IMR-90 (cell line): ENCODE data around the gene UBE2S. TPM values are rescaled to one million over a fixed set of nuclear protein-coding genes. Genes with fewer than 3 reads are reported as not detected.

Experiments
- ATAC-seq: fragments of 200-7000 bp; cut with Tn5 transposase; 2 replicates; pipeline ENCODE4 v1.9.1; 2020; ENCODE audit warnings: low read depth, mild to moderate bottlenecking, moderate library complexity
- BruUV-seq: library from RNA; stranded (reverse); fragments of 400-500 nt; replicated peaks from 2 replicates; lab custom pipeline; 2021; lab: Mats Ljungman, UMichigan
- CTCF ChIA-PET: fragments of 300-600 bp; formaldehyde crosslinking; extraction: SDS; loops from one replicate; lab custom pipeline; 2021; ENCODE audit warnings: antibody characterized with exemption; lab: Yijun Ruan, JAX
- POLR2A ChIA-PET: fragments of 300-600 bp; sonication (Branson Sonifier 250); formaldehyde crosslinking; loops from one replicate; lab custom pipeline; 2022; ENCODE audit warnings: antibody characterized with exemption; ENCODE audit not compliant: unreplicated experiment; lab: Charles Lee
- DNase-seq: peaks from one replicate; pipeline ENCODE4 v3.0.0; 2013
- H2AFZ ChIP-seq: replicated peaks from 2 replicates; pipeline ENCODE3; 2013; ENCODE audit warnings: low read length, mild to moderate bottlenecking; ENCODE audit not compliant: poor library complexity
- H2AK5ac ChIP-seq: 2 replicates; pipeline ENCODE4 v1.6.1; 2013; ENCODE audit warnings: low read depth, low read length, inconsistent platforms
- H2AK9ac ChIP-seq: replicated peaks from 2 replicates; pipeline ENCODE3; 2013; ENCODE audit warnings: mild to moderate bottlenecking, low read depth, low read length, moderate library complexity; ENCODE audit not compliant: poor library complexity
- H2BK120ac ChIP-seq: 2 replicates; pipeline ENCODE4 v1.6.1; 2013; ENCODE audit warnings: low read depth, low read length, inconsistent platforms
- H2BK15ac ChIP-seq: 3 replicates; pipeline ENCODE4 v1.6.1; 2013; ENCODE audit warnings: low read depth, low read length, inconsistent platforms
- H2BK20ac ChIP-seq: 2 replicates; pipeline ENCODE4 v1.6.1; 2013; ENCODE audit warnings: low read depth, mild to moderate bottlenecking, inconsistent platforms, low read length, moderate library complexity
- H2BK5ac ChIP-seq: 2 replicates; pipeline ENCODE4 v1.6.1; 2013; ENCODE audit warnings: mild to moderate bottlenecking, low read depth, low read length, inconsistent platforms; ENCODE audit not compliant: poor library complexity, severe bottlenecking
- H3K14ac ChIP-seq: replicated peaks from 2 replicates; pipeline ENCODE4 v1.6.1; 2013; ENCODE audit warnings: low read depth, low read length, inconsistent platforms
- H3K18ac ChIP-seq: 2 replicates; pipeline ENCODE4 v1.6.1; 2013; ENCODE audit warnings: low read depth, low read length, control low read depth
- H3K23ac ChIP-seq: 2 replicates; pipeline ENCODE4 v1.6.1; 2013; ENCODE audit warnings: low read depth, low read length, inconsistent platforms
- H3K27ac ChIP-seq: 2 replicates; pipeline ENCODE4 v1.5.1; 2013; ENCODE audit warnings: mild to moderate bottlenecking, control low read depth, low read length; ENCODE audit not compliant: insufficient read depth
- H3K27me3 ChIP-seq: 2 replicates; pipeline ENCODE4 v1.6.1; 2013; ENCODE audit warnings: low read length; ENCODE audit not compliant: control insufficient read depth, insufficient read depth
- H3K36me3 ChIP-seq: 2 replicates; pipeline ENCODE4 v1.6.1; 2013; ENCODE audit warnings: low read length, mixed read lengths; ENCODE audit not compliant: control insufficient read depth, insufficient read depth
- H3K4ac ChIP-seq: 2 replicates; pipeline ENCODE4 v1.6.1; 2013; ENCODE audit warnings: low read depth, low read length, inconsistent platforms
- H3K4me1 ChIP-seq: 2 replicates; pipeline ENCODE4 v1.6.1; 2013; ENCODE audit warnings: low read length, mixed read lengths; ENCODE audit not compliant: control insufficient read depth, insufficient read depth
- H3K4me2 ChIP-seq: 2 replicates; pipeline ENCODE4 v1.6.1; 2013; ENCODE audit warnings: low read depth, mild to moderate bottlenecking, control low read depth, low read length, moderate library complexity
- H3K4me3 ChIP-seq: 2 replicates; pipeline ENCODE4 v1.5.1; 2013; ENCODE audit warnings: low read depth, mild to moderate bottlenecking, control low read depth, low read length, moderate library complexity; ENCODE audit not compliant: insufficient read depth
- H3K56ac ChIP-seq: 2 replicates; pipeline ENCODE4 v1.6.1; 2013; ENCODE audit warnings: low read length, inconsistent platforms; ENCODE audit not compliant: insufficient read depth; ENCODE audit errors: extremely low read depth
- H3K79me1 ChIP-seq, 2 experiments: 2 replicates each; pipeline ENCODE4 v1.6.1; 2013; ENCODE audit warnings: low read length in 2 of 2, inconsistent platforms in 1 of 2, low read depth in 1 of 2
- H3K9ac ChIP-seq: 2 replicates; pipeline ENCODE4 v1.6.1; 2013; ENCODE audit warnings: low read depth, low read length, control low read depth
- H3K9me1 ChIP-seq: 2 replicates; pipeline ENCODE4 v1.6.1; 2013; ENCODE audit warnings: low read length, inconsistent platforms; ENCODE audit not compliant: insufficient read depth
- H3K9me3 ChIP-seq: 2 replicates; pipeline ENCODE4 v1.6.1; 2013; ENCODE audit warnings: low read length; ENCODE audit not compliant: control insufficient read depth, insufficient read depth
- H4K20me1 ChIP-seq: 2 replicates; pipeline ENCODE4 v1.6.1; 2013; ENCODE audit warnings: low read length, inconsistent platforms; ENCODE audit not compliant: insufficient read depth
- H4K5ac ChIP-seq: 2 replicates; pipeline ENCODE4 v1.6.1; 2013; ENCODE audit warnings: mild to moderate bottlenecking, low read depth, low read length, control low read depth
- H4K8ac ChIP-seq, 2 experiments: 2 replicates each; pipeline ENCODE4 v1.6.1; 2013; ENCODE audit warnings: low read depth in 2 of 2, low read length in 2 of 2, control low read depth in 1 of 2, inconsistent platforms in 1 of 2
- H4K91ac ChIP-seq: 2 replicates; pipeline ENCODE4 v1.6.1; 2013; ENCODE audit warnings: low read depth, low read length, inconsistent platforms; ENCODE audit not compliant: insufficient read depth
- BHLHE40 ChIP-seq: fragments of 150-350 bp; IDR thresholded peaks from 2 replicates; pipeline ENCODE4 v1.6.1; 2016; ENCODE audit warnings: mild to moderate bottlenecking, low read depth, low read length
- CEBPB ChIP-seq: IDR thresholded peaks from 2 replicates; pipeline ENCODE4 v1.6.1; 2012; ENCODE audit warnings: low read depth, low read length, improper control_type of control experiment
- POLR2A ChIP-seq: IDR thresholded peaks from 2 replicates; pipeline ENCODE4 v1.6.1; 2012; ENCODE audit warnings: mild to moderate bottlenecking, low read depth, low read length
- RFX5 ChIP-seq: IDR thresholded peaks from 2 replicates; pipeline ENCODE4 v1.8.0; 2012; ENCODE audit warnings: low read depth, mild to moderate bottlenecking, low read length, moderate library complexity
- WGBS, 2 experiments: methylation state at CpG; one replicate each; pipeline versions ENCODE4 v1.1.5 to v1.1.7; 2013; ENCODE audit warnings: missing lambda C conversion rate in 2 of 2; ENCODE audit not compliant: insufficient read length in 1 of 2; ENCODE audit errors: extremely low coverage in 2 of 2; 5-methylcytosine and 5-hydroxymethylcytosine counted together
- dilution Hi-C: fragments of 300-500 bp; cut with HindIII; formaldehyde crosslinking; loops from one replicate; pipeline ENCODE4 v1.14.3; 2018; ENCODE audit warnings: low sequenced_read_pairs; ENCODE audit not compliant: unreplicated experiment
- in situ Hi-C: fragments of 300-500 bp; cut with MboI; formaldehyde crosslinking; loops from 3 replicates; pipeline ENCODE4 v1.14.3; 2019; ENCODE audit warnings: low sequenced_read_pairs, inconsistent platforms, mixed read lengths
- intact Hi-C: fragments of 100-400 bp; cut with micrococcal nuclease; formaldehyde crosslinking; loops from 2 replicates; pipeline ENCODE4 v1.10.0; 2022
- polyA plus RNA-seq, 3 experiments: library from polyadenylated mRNA; depleted of rRNA; stranded (reverse); fragments of >200 nt; gene quantifications; 2 replicates each; pipeline ENCODE4 v1.2.3, GENCODE V29; 2012; ENCODE audit warnings: low replicate concordance in 1 of 3
- total RNA-seq: library from RNA; depleted of rRNA; stranded (reverse); fragments of >200 nt; gene quantifications from 2 replicates; pipeline ENCODE4 v1.2.3, GENCODE V29; 2012

The UBE2S gene
- total and polyA plus RNA-seq, 2 of the 4 experiments (the other 2 are of a cell fraction): 69.5 to 104 TPM

- H4K91ac ChIP-seq: no peak within 1 kb of the TSS
- CTCF ChIA-PET: no interaction called here
- ATAC-seq: no peak
These were observed 35.6 kb upstream of the UBE2S start, which contains the start of gene SHISA7 for GRCh38 chr19:55443045-55443823. SHISA7 (minus strand) TSS chr19:55443300; CDS start chr19:55442863, 437 bp downstream.

More at GRCh38 chr19:55443045-55443823, 35.6 kb upstream of the UBE2S start, which contains the start of gene SHISA7:
- Histone ChIP-seq H3K36me3 (no peaks in the 10 kb centered on the region), H2BK120ac (no peak within 1 kb of the TSS), H2BK15ac (no peak within 1 kb of the TSS), H3K23ac (no peak within 1 kb of the TSS), H3K18ac (no peak within 1 kb of the TSS), H3K27me3 (peaks cover 69% of the 10 kb centered on the region), H4K5ac (no peak within 1 kb of the TSS), H2BK5ac (no peak within 1 kb of the TSS), H3K56ac (no peak within 1 kb of the TSS), H3K4me1 (no peaks in the 10 kb centered on the region), H3K9ac (no peak within 1 kb of the TSS), H4K8ac (no peak within 1 kb of the TSS), H3K4me2 (no peak within 1 kb of the TSS), H3K14ac (no peak within 1 kb of the TSS), H3K9me1 (no peaks in the 10 kb centered on the region; the same call in 1 of the 2 replicates), H3K27ac (no peak within 1 kb of the TSS), H4K20me1 (peaks cover 8% of the 10 kb centered on the region; the same call in 1 of the 2 replicates), H3K4ac (no peak within 1 kb of the TSS), H3K79me1 (no peaks in the 10 kb centered on the region), H3K9me3 (no peaks in the 10 kb centered on the region), H2AFZ (peak within 1 kb of the TSS; percentile 63), H3K4me3 (no peak within 1 kb of the TSS), H2BK20ac (no peak within 1 kb of the TSS), H2AK9ac (no peak within 1 kb of the TSS), H2AK5ac (no peak within 1 kb of the TSS)
- dilution Hi-C loops (no loop called here), in situ Hi-C loops (no loop called here), intact Hi-C loops (no loop called here)
- WGBS, 2 experiments: 3% methylated on average over 26 of the region's 43 CpGs; no CpG with 5 or more reads in 1 of the 2 experiments
- BruUV-seq: no TSS peak
- no peak for DNase-seq
- POLR2A ChIA-PET: no interaction called here
- no peak for TF ChIP-seq POLR2A
- TF ChIP-seq RFX5: no peak
- TF ChIP-seq CEBPB: no peak
- TF ChIP-seq BHLHE40: no peak
